HG02981 (cell line): ENCODE measurements around the gene SUSD6.
"Not testable (repeated sequence)": the region's sequence is repeated elsewhere in the genome, so short reads cannot be mapped to it uniquely, and the experiment has no call there.

ENCODE experiments used
- ATAC-seq: cut with Tn5 transposase; IDR thresholded peaks from one replicate; pipeline ENCODE4 v1.9.1; 2021; ENCODE audit warnings: mild to moderate bottlenecking, moderate library complexity; ENCODE audit not compliant: unreplicated experiment

SUSD6 gene

DNA sequence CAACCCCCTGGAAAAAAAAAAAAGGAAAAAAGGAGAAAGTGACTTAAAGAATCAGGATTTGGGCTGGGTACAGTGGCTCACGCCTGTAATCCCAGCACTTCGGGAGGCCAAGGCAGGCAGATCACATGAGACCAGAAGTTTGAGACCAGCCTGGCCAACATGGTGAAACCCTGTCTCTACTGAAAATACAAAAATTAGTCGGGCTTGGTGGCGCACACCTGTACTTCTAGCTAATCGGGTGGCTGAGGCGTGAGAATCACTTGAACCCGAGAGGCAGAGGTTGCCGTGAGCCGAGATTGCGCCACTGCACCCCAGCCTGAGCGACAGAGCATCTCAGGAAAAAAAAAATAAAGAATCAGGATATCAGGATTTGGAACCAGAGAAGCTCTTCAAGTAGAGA is 36.2 kb downstream of the SUSD6 start:
- ATAC-seq: not testable (repeated sequence)

DNA sequence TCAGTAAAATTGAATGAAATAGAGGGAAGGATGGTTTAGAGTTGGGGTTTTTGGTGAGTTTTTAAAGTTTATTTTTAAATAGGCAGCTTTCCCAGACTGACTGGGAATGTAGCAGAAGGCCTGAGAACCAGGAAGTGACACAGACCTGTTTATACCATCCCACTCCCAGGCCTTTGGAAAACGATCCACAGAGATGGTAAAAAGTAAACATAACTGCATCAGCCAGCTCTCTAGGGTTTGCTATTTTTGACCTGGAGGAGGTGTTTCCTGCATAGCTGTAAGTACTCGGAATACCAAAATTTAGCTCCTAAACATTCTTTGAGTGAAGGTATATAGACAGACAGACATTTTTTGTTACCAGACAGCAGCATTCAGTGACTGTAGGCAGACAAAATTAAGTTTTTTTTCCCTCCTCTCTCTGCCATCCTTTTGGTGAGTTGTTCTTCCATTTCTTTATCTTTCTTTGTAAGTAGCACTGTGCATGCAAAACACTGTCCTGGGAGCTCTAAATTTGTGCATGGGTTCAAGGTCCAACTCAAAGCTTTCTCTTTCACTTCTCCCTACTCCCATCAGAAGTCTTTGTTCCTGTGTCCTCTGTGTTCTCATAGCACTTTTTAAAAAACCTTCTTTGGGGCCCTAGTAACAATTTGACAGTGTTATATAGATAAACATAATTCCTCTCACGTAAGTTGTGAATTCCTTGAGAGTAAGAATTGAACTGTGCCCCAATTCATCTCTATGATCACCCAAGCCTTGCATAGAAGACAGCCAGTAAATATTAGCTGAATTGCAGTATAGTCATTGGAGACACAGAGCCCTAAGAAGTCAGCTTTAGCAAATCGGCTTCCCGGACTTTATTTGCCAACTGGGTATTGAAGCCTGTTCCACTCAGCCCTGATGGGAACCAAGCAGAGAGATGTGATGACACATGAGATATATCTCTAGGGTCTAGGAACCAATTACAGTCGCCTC is 37.4 kb downstream of the SUSD6 start:
- ATAC-seq: no peak

DNA sequence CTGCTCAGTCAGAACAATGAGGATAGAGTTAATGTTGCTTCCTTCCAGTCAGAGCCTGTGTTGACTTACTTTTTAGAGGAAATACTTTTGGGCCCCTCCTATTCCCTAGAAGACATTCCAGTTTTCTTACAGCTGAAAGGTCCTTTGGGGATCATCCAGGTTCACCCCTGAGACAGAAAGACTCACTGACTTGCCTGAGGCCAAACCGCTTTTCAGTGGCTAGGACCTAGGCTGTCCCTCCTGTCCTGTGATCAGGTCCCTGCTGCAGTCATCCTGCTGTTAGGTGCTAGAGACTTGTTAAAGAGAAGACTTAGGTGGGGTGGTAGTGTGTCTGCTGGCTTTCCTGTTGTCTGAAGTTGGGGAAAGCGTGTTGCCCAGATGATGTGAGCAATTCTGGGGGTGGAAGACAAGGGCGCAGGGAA is 39.6 kb downstream of the SUSD6 start:
- no peak for ATAC-seq

DNA sequence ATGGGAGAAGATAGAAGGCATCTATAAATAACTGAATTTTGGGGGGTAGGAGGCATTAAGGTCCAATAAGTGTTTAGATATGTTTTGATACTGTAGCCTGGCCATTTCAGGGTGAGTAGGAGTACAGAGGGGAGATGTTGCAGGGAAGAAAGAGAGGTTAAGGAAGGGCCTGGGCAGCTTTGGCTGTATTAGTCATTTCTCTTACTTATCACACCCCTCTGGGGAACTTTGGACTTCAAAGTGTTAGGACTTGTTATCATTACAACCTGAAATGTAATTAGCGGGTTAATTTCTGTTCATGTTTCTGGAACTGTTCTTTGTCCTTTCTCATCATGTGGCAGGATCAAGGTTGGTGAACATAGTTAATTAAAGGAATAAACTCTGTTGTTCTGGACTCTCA is 40.3 kb downstream of the SUSD6 start:
- ATAC-seq: no peak

DNA sequence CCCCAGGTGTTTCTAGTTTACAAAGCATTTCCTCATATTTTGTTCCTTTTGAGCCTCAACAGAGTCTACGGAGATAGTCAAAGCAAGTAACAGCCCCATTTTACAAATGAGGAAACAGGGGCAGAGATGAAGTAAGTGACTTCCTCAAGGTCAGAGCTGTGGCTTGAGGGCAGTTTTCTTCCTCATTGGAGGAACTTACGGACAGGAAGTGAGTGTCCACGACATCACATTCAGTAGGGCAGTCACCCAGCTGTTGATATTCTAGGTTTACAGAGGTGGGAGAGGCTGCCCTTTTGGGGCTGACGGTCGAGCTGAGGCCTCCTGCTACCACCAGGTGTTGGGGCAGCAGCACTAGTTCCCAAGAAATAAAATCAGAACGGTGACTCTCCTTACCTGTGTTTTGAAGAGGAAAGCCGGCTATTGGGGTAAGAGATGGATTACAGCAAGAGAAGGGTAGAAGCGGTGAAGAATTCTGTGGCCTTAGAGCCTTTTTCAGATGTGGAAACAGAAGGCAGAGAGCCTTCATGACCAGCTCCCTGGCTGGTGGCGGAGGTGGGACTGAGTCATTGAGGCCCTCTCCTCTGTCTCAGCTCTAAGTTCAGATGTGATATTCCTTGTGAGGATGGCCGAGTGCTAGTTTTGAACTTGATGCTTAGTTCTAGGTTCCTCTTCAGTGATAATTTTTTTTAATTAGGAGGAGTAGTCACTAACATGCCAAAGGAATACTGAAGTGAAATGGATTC is 41.7 kb downstream of the SUSD6 start:
- ATAC-seq: no peak

DNA sequence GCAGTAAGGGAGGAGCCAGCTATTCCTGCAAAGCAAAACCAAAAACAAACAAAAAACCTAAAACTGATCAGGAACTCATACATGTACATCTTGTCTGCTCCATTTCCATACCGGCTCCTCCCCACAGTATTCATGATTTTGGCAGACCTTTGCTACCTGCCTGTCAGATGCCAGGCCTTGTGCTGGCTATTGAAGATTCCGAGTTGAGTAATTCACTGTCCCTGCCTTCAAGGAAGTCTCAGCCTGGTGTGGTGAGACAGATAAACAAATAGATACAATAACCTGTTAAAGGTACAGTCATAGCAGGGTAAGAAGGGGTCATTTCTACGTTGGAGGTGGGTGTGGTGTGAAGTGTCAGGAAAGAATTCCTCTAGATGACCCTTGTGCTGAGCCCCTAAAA is 42.7 kb downstream of the SUSD6 start:
- no peak for ATAC-seq

DNA sequence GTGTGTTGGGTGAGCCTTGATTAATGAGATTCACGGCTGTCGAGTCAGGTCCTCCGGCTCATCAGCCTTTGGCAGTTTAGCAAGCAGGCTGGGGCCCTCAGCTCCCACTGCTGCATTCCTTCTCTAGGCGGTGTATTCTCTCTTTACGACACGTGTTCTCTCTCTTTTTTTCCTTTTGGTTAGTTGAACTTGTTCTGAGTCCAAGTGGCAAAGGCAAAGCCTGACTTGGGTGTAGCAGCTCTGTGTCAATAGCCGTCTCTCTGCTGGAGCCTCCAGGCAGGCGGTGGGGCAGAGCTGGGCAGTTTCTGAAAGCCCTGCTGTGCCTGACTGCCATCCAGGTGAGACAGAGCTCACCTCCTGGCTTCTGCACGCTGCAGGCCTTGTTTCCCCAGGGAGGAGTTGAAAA is 46.6 kb downstream of the SUSD6 start:
- ATAC-seq: no peak

DNA sequence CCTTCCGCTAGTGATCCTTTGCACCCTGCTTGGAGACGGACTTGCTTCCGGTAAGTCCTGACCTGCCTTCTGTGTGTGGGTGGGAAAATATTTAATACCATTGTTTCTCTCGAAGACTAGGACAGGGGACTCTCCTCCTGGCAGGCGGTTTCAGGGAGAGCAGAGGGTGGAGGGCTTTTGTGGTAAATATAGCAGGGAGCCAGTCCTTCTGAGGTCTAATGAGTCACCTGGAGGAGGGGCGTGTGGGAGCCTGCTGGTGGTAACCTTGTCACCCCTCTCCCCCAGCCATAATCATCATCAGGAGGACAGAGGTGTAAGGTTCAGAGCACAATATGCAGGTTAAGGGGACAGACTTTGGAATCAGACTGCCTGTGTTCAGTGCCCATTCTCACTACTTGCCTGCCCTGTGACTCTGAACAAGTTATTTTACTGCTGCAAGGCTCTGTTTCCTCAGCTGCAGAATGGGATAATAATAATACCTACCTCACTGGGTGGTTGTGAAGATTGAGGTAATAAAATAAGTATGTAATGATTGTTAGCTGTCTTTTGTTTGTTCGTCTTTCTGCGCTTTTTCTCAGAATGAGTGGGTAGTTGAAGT is 47.4 kb downstream of the SUSD6 start:
- ATAC-seq: no peak

DNA sequence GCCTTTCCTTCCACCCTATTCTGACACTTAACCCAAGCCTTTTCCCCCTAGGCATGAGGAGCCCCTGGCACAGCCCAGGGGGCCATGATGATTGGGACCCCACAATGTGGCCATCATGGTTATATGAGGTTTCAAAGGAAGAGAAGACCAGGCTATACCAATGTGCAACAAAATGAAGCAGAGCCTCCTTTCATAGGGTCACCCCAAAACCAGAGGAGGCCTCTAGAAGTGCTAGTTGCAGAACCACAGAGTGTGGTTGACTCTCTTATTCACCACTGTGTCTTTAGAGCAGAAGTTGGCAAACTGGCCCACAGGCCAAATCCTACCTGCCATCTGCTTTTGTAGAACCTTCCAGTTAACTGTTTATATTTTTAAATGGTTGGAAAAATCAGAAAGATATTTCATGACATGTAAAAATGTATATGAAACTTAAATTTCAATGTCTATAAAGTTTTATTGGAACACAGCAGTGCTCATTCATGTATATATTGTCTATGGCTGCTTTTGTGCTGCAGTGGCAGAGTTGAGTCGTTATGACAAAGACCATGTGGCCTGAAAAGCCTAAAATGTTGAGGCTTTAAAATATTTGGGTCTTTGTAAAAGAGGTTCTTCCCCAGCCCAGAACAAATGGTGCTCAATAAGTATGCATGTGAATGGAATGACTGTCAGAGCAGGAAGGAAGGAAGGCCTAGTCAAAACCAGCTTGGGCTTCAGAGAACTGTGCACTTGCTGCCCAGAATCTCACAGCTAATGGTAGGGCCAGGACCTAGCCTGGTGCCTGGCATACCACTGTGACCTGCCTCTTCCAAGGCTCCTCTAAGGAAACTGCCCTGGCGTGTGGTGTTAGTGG is 49.2 kb downstream of the SUSD6 start:
- ATAC-seq: no peak

DNA sequence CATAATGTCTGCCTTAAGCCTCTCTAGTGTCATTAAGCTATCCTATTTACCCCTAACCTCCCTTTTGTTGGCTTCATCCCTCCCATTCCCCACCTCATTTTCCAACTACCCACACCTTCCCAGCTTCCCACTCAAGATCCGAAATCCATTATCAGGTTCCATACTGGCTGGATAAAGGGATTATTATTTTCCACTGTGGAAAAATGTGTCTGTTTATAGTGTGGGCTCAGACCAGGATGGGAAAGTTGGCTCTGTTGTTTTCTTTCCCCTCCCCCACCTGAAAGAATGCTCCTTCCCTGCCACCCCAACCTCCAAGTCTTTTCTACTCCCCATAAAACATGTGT is 49.8 kb downstream of the SUSD6 start:
- no peak for ATAC-seq

DNA sequence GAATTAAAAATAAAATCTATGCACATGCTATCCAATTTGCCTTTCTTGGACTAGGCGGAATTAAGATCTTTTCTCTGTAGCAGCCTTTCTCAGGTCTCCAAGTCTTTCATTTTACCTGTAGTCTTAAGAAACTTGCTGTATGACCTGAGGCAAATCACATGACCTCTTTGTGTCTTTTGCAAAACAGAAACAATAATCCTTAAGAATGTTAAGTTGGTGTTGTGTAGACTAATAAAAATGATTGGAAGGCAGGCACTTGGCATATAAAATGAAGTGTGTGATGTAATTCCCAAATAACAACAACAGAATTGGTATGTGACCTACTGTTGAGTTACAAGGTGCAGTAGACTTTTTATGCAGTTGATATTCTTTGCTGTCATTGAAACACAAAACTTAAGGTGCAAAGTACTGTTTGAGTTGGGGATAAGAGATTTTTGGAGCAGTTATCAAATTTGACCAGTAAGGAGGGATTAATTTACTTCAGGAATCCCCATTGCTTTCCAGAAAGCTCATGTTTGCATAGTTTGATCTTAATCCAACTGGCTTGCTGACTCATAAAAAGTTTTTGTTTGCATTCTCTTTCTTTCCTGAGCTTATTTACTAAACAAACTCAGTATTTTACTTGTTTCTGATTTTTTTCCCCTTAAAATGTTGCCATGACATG is 51.4 kb downstream of the SUSD6 start:
- ATAC-seq: no peak

DNA sequence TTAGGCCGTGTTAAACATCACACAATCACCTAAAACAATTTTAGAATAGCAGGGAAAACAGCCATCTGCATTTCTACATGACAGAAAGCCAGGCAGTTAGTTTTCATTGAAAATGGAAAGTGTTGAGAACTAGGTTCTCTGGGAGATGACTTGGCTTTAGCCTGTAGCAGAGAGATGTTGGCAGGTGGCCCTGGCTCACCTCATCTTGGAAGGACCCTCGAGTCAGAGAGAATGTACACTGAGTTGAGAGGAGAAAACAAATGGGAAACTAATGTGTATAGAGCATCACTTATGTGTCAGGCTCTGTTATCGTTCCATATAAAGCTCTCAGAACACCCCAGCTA is 51.9 kb downstream of the SUSD6 start:
- ATAC-seq: no peak

DNA sequence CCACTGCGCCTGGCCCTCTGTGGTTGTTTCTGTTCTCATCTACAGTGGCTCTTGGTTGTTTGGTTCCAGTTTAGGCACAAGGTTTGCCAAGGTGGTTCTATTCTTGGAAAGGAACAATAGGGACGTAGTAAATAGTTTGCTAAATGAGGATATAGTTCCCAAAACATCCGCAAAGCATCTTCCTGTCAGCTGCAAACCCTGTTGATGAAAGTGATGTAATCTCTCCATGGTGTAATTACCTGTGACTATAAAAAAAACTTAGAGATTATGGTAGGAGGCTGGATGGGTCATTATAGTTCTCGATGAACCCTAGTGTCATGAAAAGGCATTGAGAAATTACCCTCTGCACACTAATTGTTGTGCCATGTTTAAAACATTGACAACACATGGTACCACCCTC is 52.9 kb downstream of the SUSD6 start:
- no peak for ATAC-seq

DNA sequence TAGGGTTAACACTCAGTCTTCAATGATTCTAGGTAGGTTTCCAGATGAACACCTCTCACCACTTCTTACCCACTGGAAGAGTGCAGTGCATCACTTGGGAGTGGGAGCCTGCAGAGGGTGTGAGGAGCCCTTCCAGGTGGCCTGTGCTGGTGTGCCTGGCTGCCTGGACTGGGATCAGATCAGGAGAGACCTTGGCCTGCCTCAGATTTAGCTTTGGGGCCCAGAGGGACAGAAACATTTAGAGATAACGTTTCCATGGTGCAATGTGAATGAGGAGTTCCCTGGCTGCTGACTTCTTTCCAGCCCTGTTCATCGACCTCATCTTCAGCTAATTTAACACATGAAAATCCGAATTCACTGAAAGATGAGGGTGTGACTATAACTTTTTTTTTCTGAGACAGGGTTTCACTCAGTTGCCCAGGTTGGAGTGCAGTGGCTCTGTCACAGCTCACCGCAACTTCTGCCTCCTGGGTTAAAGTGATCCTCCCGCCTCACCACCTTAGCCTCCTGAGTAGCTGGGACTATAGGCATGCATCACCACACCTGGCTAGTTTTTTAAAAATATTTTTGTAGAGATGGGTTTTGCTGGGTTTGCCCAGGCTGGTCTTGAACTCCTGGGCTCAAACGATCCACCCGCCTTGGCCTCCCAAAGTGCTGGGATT is 53.6 kb downstream of the SUSD6 start:
- no peak for ATAC-seq

DNA sequence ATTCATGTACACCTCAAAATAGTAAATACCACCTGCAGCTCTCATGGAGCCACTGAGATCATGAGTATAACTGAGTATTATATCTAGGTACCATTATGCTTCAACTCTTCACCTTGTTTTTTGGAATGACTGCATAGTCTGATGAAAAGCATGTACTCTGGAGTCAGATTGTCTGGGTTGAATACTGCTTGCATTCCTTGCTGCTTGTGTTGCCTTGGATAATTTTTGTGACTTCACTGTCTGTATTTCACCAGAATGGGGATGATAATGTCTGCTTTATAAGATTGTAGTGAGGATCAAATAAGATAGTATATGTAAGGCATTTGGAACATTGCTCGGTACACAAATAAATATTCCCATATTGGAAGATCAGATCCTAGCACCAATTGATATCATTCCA is 54.2 kb downstream of the SUSD6 start:
- ATAC-seq: no peak

DNA sequence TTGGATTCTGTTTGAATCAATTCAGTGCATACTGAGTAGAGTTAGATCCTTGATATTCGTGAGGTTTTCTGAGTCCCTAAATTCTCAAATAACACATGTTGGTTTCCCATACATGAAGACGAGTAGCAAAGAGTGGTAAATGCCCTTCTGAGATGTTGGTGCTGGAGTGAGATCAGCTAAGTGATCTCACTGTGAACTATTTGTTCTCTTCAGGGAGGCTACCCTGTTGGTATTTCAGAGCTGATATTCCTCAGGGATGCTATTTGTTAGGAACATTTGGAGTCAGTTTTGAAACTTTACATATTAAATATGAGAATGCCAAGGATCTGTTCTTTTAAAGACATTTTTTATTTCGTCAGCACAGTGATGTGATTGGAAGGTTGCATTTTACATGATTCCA is 54.7 kb downstream of the SUSD6 start:
- no peak for ATAC-seq

DNA sequence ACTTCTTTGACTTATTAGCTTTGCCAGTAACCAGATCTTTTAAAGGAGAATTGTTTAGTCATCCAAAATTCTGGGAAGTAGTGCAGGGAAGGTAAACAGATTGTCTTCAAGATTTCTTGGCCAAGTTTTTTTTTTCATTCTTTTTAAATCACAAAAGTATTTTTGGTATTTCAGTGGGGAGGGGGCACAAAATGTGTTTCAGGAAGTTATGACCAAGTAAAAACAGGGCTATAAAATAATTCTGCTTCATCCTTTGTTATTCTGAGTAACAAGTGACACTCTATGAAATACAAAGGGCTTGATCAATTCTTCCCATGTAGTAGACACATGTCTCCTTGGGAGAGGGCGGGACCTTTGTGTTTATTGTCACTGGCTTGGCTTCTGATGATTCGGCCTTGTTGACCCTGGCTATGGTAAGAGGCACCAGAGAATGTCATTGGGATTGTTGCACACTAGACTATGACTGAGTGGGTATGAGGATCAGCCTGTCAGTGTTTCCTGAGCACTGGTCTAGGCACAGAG is 55.4 kb downstream of the SUSD6 start:
- no peak for ATAC-seq

DNA sequence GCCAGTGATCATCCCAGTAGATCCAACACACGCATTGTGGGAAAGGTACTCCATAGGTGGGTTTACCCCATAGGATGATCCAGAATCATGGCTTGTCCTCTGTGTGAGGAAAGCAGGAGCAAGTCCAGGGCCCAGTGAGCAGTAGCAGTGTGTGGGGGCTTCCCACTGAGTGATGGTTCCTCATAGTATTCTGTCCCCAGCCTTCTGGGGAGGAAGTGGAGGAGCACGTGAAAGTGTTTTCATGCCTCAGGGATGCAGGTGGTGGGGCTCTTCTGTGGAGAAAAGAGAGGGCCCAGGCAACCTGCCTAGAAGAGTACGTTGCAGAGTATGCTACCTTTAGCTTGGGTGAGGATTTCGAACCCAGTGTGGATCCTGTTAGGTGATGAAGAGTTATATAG is 56.5 kb downstream of the SUSD6 start:
- no peak for ATAC-seq

DNA sequence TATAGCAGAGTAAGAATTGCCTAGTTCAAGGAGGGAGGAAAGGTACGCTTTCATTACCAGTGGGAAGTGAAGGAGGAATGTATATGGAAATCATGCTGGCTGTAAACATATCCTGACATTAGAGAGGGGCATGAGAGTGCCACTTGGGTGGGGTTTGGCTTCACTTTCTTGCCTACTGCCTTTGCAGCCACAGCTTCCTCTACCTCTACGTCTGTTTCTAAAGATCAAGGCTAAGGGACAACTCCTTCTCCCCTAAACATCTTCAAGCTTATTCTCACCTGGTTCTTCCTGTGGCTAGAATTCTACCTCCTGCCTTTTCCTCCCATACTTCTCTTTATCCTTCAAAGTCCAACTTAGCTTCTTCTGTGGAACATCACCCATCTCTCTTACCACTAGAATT is 58.0 kb downstream of the SUSD6 start:
- ATAC-seq: no peak

DNA sequence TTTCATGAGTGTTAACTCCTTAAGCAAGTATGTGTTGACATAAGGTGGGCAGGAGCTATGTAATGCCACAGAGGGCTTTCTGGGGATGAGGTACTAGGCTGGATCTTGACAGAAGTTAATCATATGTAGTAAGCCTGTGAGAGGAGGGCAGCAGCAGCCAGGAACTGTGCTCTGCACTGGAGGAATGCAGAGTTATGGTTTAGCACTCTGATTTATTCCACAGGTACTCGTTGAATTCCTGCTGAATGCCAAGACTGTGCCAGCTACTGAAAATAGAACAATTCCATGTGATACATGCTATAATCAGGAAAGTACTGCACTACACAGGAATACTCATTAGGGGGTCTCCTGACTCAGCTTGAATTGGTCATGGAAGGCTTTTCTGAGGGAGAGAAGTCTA is 58.7 kb downstream of the SUSD6 start:
- no peak for ATAC-seq
